ENCODE results near the gene CLSTN2.

GRCh38 chr3:140447136-140447535, 512.2 kb downstream of the CLSTN2 start:
- TF ChIP-seq EZH2 (optimal IDR thresholded peaks at IDR 0.05; ENCODE audit: low read depth, low read length), result no peak
- TF ChIP-seq CTCF (IDR thresholded peaks at IDR 0.05; ENCODE audit: low read length), result no peak
- TF ChIP-seq EZH2phosphoT487 (IDR thresholded peaks at IDR 0.05; ENCODE audit: low read length), result no peak

Measured in MM.1S (cell line).